Upper lobe of left lung (tissue), 6 donors: ENCODE results near the gene OSCAR. TPM values are rescaled to one million over a fixed set of nuclear protein-coding genes. Genes with fewer than 3 reads are reported as not detected.

ENCODE experiments used
- ATAC-seq, 2 donors: fragments of 200-7000 bp; cut with Tn5 transposase; one replicate each; pipeline ENCODE4 v1.9.1; 2022; ENCODE audit warnings: mild to moderate bottlenecking in 2 of 2, moderate library complexity in 2 of 2; ENCODE audit not compliant: low FRiP score in 2 of 2
- DNase-seq, 2 donors: peaks; one replicate each; pipeline ENCODE4 v3.0.0-alpha.2; 2019 to 2020
- H3K27ac ChIP-seq, 4 donors: fragments of 200-600 bp; sonication (generic); one replicate each; pipeline ENCODE4 v1.5.1; 2016 to 2019
- H3K27me3 ChIP-seq, 4 donors: fragments of 200-600 bp; sonication (generic); one replicate each; pipeline ENCODE4 v1.5.1; 2017 to 2019
- H3K36me3 ChIP-seq, 4 donors: fragments of 200-600 bp; sonication (generic); one replicate each; pipeline ENCODE4 v1.5.1; 2016 to 2019
- H3K4me1 ChIP-seq, 4 donors: fragments of 200-600 bp; sonication (generic); one replicate each; pipeline ENCODE4 v1.5.1; 2018 to 2019
- H3K4me3 ChIP-seq, 4 donors: fragments of 200-600 bp; sonication (generic); one replicate each; pipeline ENCODE4 v1.5.1; 2017 to 2019; ENCODE audit warnings: mild to moderate bottlenecking in 2 of 4, moderate library complexity in 1 of 4
- H3K9me3 ChIP-seq, 4 donors: fragments of 200-600 bp; sonication (generic); one replicate each; pipeline ENCODE4 v1.5.1; 2018 to 2019
- EP300 ChIP-seq, 4 donors: sonication (generic); formaldehyde crosslinking; IDR thresholded peaks; one replicate each; pipeline ENCODE4 v1.5.1; 2017; ENCODE audit warnings: antibody characterized with exemption in 4 of 4, control low read depth in 2 of 4
- POLR2A ChIP-seq, 4 donors: fragments of 450-650 bp; IDR thresholded peaks; one replicate each; pipeline ENCODE4 v1.5.1; 2016 to 2017; ENCODE audit warnings: antibody characterized with exemption in 4 of 4, mild to moderate bottlenecking in 2 of 4
- POLR2AphosphoS5 ChIP-seq, 2 donors: sonication (generic); formaldehyde crosslinking; IDR thresholded peaks; one replicate each; pipeline ENCODE4 v1.5.1; 2017; ENCODE audit warnings: antibody characterized with exemption in 2 of 2
- WGBS, 2 donors: methylation state at CpG; one replicate each; pipeline ENCODE4 v1.1.5; 2017 to 2018; 5-methylcytosine and 5-hydroxymethylcytosine counted together
- total RNA-seq, 6 donors: library from RNA; depleted of rRNA in 4 of 6; stranded (reverse); fragments of >200 nt in 4 of 6; gene quantifications; one replicate each; pipeline versions ENCODE4 v1.1.0 to v1.2.1, GENCODE V29; 2016 to 2021
- TF ChIP-seq, protein P1 (sequence below), 6 experiments: fragments of 450-650 bp in 4 of 6; fragments of 200-600 bp in 2 of 6; sonication (generic) in 2 of 6; IDR thresholded peaks; one replicate each; pipeline ENCODE4 v1.5.1; 2016 to 2019; ENCODE audit warnings: antibody characterized with exemption in 6 of 6
- donor health status: DM: no; HTN: no; CAD: no; lungs with moderate emphysema.
- donor health status: DM: no; HTN: yes; CAD: no; lungs with severe emphysema.

Gene OSCAR
- total RNA-seq, 6 donors from 2014 or later, result 18.5 to 119 (median 49.5) TPM

DNA sequence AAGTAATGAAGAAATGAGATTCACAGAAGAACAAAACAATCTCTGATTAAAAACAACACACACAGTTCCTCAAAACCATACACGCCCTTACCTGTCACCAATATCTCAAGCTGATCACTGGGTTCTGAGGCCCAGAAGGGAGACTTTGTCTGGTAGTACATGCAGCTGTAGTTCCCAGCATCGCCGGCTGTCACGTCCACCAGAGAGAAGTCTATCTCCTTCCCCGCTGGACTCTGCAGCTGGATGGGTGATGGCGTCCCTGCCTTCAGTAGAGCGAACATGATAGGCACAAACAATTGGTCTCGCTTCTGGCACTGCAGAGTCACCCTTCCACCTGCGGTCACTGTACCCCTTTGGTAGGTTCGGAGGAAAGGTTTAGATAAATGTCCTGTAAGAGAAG lies 26.8 kb downstream of the OSCAR start:
- Histone ChIP-seq H3K36me3 (no peaks in the 10 kb centered on the region), H3K4me3 (no peak overlapping the region), H3K27ac (no peak overlapping the region), H3K9me3 (peaks cover 0 to 4% (median 0%) of the 10 kb centered on the region in 4 donors), H3K27me3 (no peaks in the 10 kb centered on the region), H3K4me1 (no peaks in the 10 kb centered on the region)
- TF ChIP-seq POLR2AphosphoS5 (IDR thresholded peaks at IDR 0.05) (no peak), EP300 (IDR thresholded peaks at IDR 0.05) (no peak), POLR2A (IDR thresholded peaks at IDR 0.05) (no peak)
- TF ChIP-seq, protein P1, sequence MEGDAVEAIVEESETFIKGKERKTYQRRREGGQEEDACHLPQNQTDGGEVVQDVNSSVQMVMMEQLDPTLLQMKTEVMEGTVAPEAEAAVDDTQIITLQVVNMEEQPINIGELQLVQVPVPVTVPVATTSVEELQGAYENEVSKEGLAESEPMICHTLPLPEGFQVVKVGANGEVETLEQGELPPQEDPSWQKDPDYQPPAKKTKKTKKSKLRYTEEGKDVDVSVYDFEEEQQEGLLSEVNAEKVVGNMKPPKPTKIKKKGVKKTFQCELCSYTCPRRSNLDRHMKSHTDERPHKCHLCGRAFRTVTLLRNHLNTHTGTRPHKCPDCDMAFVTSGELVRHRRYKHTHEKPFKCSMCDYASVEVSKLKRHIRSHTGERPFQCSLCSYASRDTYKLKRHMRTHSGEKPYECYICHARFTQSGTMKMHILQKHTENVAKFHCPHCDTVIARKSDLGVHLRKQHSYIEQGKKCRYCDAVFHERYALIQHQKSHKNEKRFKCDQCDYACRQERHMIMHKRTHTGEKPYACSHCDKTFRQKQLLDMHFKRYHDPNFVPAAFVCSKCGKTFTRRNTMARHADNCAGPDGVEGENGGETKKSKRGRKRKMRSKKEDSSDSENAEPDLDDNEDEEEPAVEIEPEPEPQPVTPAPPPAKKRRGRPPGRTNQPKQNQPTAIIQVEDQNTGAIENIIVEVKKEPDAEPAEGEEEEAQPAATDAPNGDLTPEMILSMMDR (IDR thresholded peaks at IDR 0.05), result no peak
- ATAC-seq (no peak), DNase-seq (no peak)
- 79 to 83% methylated on average over 8 to 10 of the region's 10 CpGs for WGBS, 2 donors

DNA sequence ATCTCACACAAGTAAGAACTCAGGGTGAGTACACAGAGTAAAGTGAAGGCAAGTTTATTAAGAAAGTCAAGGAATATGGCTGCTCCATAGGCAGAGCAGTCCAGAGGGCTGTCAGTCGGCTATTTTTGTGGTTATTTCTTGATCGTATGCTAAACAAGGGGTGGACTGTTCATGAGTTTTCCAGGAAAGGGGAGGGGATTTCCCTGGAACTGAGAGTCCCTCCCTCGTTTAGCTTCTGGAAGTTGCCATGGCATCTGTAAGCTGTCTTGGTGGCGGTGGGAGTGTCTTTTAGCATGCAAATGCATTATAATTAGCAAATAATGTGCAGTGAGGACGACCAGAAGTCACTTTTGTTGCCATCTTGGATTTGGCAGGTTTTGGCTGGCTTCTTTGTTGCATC lies 31.1 kb downstream of the OSCAR start:
- WGBS, 2 donors, result 52 to 56% methylated on average over 5 of the region's 5 CpGs
- no peak overlapping the region for H3K4me3 ChIP-seq
- peaks cover 0 to 4% (median 0%) of the 10 kb centered on the region in 4 donors for H3K9me3 ChIP-seq
- DNase-seq (no peak), ATAC-seq (no peak)
- H3K4me1 ChIP-seq, result no peaks in the 10 kb centered on the region
- H3K27ac ChIP-seq, result no peak overlapping the region
- H3K27me3 ChIP-seq, result no peaks in the 10 kb centered on the region
- no peaks in the 10 kb centered on the region for H3K36me3 ChIP-seq
- TF ChIP-seq POLR2A (IDR thresholded peaks at IDR 0.05) (no peak), EP300 (IDR thresholded peaks at IDR 0.05) (no peak), POLR2AphosphoS5 (IDR thresholded peaks at IDR 0.05) (no peak)
- TF ChIP-seq, protein P1 (IDR thresholded peaks at IDR 0.05), result no peak

DNA sequence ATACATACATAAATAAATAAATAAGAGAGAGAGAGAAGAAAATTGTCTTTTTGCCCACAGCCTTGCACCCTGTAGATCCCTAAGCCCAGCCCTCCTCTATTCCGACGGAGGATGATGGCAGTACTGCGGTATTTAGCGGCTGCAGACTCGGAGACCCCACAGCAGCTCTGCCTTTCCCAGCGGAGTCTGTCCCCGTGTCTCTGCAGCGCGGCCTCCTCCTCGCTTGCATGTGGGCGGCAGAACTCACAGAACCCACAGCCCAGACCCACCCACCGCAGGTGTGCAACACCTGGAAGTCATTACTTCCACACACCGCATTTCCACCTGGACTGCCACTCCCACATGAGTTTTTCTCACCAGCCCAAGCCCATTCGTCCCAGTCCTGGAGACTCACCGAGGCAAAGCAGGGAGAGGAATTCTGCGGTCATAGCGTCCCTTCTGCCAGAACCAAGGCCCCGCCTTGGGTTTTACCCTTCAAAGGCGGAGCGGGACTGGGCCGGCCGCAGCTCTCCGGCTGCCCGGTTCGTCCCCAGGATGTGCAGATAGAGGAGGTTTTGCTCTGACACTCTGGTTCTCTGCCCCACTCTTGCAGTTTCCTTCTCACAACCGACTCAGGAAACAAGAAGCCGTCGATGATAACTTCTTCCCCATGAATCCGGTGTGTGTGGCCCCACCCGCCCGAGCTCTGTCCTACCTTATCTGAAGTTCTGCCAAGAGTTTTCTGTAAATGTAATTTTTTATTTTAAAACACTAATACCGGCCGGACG lies 37.1 kb downstream of the OSCAR start, which contains the start of gene VSTM1:
Gene VSTM1, minus strand, starts transcription at position 548 of the 767 bp plus-strand sequence. Its CDS starts 120 bp downstream, at position 428.
- Histone ChIP-seq H3K27me3 (no peaks in the 10 kb centered on the region), H3K4me1 (no peaks in the 10 kb centered on the region), H3K27ac (peak within 1 kb of the TSS in 2 of 4 donors; percentile 7 to 34), H3K36me3 (no peaks in the 10 kb centered on the region), H3K4me3 (no peak within 1 kb of the TSS), H3K9me3 (no peaks in the 10 kb centered on the region)
- DNase-seq (no peak), ATAC-seq (peak in 1 of 2 donors; percentile 40)
- WGBS, 2 donors, result 70 to 71% methylated on average over 34 of the region's 34 CpGs
- TF ChIP-seq EP300 (IDR thresholded peaks at IDR 0.05), result no peak
- no peak for TF ChIP-seq POLR2A (IDR thresholded peaks at IDR 0.05)
- TF ChIP-seq, protein P1 (IDR thresholded peaks at IDR 0.05), result no peak
- TF ChIP-seq POLR2AphosphoS5 (IDR thresholded peaks at IDR 0.05), result no peak

DNA sequence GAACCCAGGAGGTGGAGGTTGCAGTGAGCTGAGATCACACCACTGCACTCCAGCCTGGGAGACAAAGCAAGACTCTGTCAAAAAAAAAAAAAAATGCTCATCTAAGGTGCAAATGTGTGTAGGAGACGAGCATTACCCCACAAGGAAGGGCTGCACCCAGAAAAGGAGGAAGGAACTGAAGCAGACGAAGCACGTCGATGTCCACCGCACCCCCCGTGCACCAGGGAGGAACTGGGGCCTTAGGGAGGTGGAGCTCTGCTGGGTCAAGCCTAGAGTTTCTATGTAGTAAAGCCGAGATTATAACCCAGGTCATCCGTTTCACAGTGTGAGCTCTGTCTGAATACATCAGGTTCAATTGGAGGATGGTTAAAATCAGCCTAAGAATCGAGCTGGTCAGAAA lies 38.0 kb downstream of the OSCAR start:
- Histone ChIP-seq H3K9me3 (no peaks in the 10 kb centered on the region), H3K27ac (no peak overlapping the region), H3K4me3 (no peak overlapping the region), H3K4me1 (no peaks in the 10 kb centered on the region), H3K27me3 (no peaks in the 10 kb centered on the region), H3K36me3 (no peaks in the 10 kb centered on the region)
- 36 to 40% methylated on average over 9 of the region's 9 CpGs for WGBS, 2 donors
- TF ChIP-seq, protein P1 (IDR thresholded peaks at IDR 0.05), result no peak
- TF ChIP-seq POLR2A (IDR thresholded peaks at IDR 0.05) (no peak), POLR2AphosphoS5 (IDR thresholded peaks at IDR 0.05) (no peak), EP300 (IDR thresholded peaks at IDR 0.05) (no peak)
- ATAC-seq (peak; percentile 73 to 81), DNase-seq (peak in 1 of 2 donors; percentile 64)
